Retinal pigment epithelial cell (primary cell): ENCODE measurements around the gene ADGRD1.

ENCODE experiments used
- DNase-seq: peaks from one replicate; pipeline ENCODE4 v3.0.0-alpha.2; 2010; ENCODE audit warnings: low read depth
- H3K4me3 ChIP-seq: 2 replicates; pipeline ENCODE4 v1.5.1; 2011; ENCODE audit warnings: mild to moderate bottlenecking, low read length, control low read depth, moderate library complexity
- TF ChIP-seq, protein P1 (sequence below): conservative IDR thresholded peaks from 2 replicates; pipeline ENCODE4 v1.5.1; 2011; ENCODE audit warnings: low read depth, low read length, control low read depth, inconsistent platforms

ADGRD1 gene

DNA sequence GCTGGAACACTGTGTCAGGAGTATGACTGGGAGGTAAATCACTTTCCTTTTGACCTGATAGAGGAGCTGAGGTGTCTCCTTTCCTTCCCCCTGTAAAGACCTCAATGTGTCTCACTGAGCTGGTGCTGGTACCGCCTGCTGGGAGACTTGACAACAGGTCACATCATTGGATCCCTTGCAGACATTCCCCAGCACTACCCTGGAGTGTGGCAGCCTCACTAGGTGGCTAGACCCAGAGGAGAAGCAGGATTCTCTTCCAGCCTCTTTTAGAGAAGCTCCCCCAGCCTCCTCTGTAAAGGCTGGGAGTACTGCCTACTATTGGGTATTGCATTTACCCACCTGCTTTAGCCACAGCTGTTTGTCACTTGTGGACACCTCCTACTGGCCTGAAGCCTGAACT lies 223.9 kb downstream of the ADGRD1 start:
- TF ChIP-seq, protein P1, sequence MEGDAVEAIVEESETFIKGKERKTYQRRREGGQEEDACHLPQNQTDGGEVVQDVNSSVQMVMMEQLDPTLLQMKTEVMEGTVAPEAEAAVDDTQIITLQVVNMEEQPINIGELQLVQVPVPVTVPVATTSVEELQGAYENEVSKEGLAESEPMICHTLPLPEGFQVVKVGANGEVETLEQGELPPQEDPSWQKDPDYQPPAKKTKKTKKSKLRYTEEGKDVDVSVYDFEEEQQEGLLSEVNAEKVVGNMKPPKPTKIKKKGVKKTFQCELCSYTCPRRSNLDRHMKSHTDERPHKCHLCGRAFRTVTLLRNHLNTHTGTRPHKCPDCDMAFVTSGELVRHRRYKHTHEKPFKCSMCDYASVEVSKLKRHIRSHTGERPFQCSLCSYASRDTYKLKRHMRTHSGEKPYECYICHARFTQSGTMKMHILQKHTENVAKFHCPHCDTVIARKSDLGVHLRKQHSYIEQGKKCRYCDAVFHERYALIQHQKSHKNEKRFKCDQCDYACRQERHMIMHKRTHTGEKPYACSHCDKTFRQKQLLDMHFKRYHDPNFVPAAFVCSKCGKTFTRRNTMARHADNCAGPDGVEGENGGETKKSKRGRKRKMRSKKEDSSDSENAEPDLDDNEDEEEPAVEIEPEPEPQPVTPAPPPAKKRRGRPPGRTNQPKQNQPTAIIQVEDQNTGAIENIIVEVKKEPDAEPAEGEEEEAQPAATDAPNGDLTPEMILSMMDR: no peak
- no peak overlapping the region for H3K4me3 ChIP-seq
- no peak for DNase-seq

DNA sequence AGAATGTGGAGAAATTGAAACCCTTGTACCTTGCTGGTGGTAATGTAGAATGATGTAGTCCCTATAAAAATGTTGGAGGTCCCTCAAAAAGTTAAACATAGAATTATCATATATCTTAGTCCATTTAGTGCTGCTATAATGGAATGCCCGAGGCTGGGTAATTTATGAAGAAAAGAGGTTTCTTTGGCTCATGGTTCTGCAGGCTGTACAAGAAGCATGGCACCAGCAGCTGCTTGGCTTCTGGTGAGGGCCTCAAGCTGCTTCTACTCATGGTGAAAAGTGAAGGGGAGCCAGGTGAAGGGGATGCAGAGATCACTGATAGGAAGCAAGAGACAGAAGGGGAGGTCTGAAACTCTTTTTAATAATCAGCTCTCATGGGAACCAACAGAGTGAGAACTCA lies 233.9 kb downstream of the ADGRD1 start:
- TF ChIP-seq, protein P1: no peak
- no peak for DNase-seq
- H3K4me3 ChIP-seq: no peak overlapping the region

DNA sequence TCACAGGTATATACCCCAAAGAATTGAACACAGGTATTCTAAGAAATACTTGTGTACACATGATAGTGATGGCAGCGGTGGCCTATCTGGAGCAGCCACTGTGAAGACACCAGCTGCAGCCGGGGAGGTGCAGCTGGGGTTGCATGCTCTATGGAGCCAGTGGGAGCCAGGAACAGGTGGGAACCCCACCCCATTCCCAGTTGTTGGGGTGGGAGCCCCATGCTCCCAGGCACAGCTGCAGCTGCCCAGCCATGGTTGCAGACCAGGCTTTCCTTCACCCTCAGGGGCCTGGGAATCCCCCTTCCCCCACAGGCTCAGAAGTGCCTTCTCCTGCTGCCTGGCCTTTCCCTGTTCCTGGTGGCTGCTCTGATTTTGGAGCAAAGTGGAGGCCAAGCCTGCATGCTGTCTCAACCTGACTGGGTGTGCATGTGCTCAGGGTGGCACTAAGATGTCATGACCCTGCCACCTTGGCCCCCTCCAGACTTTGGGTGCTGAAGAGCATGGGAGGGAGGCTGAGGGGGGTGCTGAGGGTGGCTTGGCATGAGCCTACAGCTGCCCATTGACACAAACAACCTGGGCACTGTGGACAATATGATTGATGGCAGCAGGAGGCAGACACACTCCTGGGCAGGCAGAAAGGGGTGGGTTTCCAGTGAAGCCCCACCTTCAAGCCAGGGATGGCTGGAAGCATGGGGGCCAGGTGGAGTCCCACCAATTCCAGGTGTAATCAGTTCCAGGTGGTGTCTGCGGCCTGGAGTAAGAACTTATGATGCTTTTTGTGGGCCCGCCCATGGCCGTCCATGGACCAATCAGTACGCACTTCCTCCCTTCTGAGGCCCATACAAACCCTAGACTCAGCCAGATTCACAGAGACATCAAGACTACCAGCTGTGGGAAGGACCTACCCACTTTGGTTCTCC lies 234.7 kb downstream of the ADGRD1 start:
- no peak overlapping the region for H3K4me3 ChIP-seq
- no peak for DNase-seq
- TF ChIP-seq, protein P1: no peak

DNA sequence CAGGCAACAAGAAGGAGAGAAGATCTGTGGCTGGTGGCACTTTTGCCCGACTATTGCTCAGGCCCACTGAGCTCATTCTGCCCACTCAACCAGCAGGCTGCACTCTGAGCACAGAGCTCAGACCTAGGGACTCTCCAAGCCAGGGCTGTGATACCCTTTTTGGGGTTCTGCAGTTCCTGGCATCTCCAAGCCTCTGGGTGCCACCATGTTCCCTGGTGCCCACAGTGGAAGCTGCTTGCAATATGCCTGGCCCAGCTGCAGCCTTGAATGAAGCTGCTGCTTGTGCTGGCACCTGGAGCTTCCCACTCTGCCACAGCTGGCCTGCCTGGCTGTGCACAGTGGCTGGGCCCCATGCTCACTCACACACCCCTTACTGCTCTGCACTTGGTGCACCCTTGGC lies 236.1 kb downstream of the ADGRD1 start:
- TF ChIP-seq, protein P1: no peak
- H3K4me3 ChIP-seq: no peak overlapping the region
- no peak for DNase-seq

DNA sequence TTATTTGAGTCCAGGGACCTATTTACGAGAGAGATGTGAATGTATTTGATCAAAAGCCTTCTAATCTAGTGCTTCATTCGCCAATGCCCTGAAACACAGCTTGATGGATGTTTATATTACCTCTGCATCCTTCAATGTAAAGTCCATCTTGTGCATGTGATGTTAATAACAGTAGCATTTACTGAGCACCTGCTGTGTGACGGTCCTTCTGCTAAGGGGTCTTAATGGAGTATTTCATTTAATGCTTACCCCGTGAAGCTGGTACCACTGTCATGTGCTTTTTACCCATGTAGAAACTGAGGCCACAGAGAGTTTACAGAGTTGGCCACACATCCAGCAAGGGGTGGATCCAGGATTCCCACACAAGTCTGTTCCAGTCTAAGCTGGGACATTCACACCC lies 237.3 kb downstream of the ADGRD1 start:
- DNase-seq: no peak
- TF ChIP-seq, protein P1: no peak
- no peak overlapping the region for H3K4me3 ChIP-seq
